ENCODE results near the gene HNRNPUL1. TPM values are rescaled to one million over a fixed set of nuclear protein-coding genes. Genes with fewer than 3 reads are reported as not detected.

The HNRNPUL1 gene
- total RNA-seq, 1 donor from 2014 or later = 191 TPM

Other genes with a start within 250 kb of the HNRNPUL1 start
- not detected for gene CYP2A13, start 175.9 kb upstream of the HNRNPUL1 start, total RNA-seq
- 1.7 TPM for gene CYP2F1, start 149.9 kb upstream of the HNRNPUL1 start, total RNA-seq
- 11.0 TPM for gene CYP2S1, start 71.2 kb upstream of the HNRNPUL1 start, total RNA-seq
- 92.7 TPM for gene AXL, start 45.1 kb upstream of the HNRNPUL1 start, total RNA-seq
- gene CCDC97, start 45.8 kb downstream of the HNRNPUL1 start, total RNA-seq = 30.3 TPM
- 114 TPM for gene TGFB1, start 89.5 kb downstream of the HNRNPUL1 start, total RNA-seq
- 8.2 TPM for gene B9D2, start 99.8 kb downstream of the HNRNPUL1 start, total RNA-seq
- gene TMEM91, start 112.2 kb downstream of the HNRNPUL1 start, total RNA-seq = 29.8 TPM
- gene EXOSC5, start 133.0 kb downstream of the HNRNPUL1 start, total RNA-seq = 13.2 TPM
- gene BCKDHA, start 133.4 kb downstream of the HNRNPUL1 start, total RNA-seq = 13.4 TPM
- gene B3GNT8, start 163.0 kb downstream of the HNRNPUL1 start, total RNA-seq = 22.5 TPM
- gene DMAC2, start 175.5 kb downstream of the HNRNPUL1 start, total RNA-seq = 57.7 TPM
- gene ERICH4, start 178.8 kb downstream of the HNRNPUL1 start, total RNA-seq = not detected

All from lower lobe of right lung (tissue), 1 donor.